Kidney epithelial cell (primary cell): ENCODE results near the gene ATP6V1F. TPM values are rescaled to one million over a fixed set of nuclear protein-coding genes. Genes with fewer than 3 reads are reported as not detected.
A peak's percentile ranks its signal among the peaks of the same experiment; 100 is the strongest.

ENCODE experiments used
- DNase-seq: peaks from one replicate; pipeline ENCODE4 v3.0.0-alpha.2; 2010; ENCODE audit warnings: low read depth
- H3K27me3 ChIP-seq: 2 replicates; pipeline ENCODE4 v1.6.0; 2011; ENCODE audit warnings: low read length; ENCODE audit not compliant: control insufficient read depth, insufficient read depth
- H3K36me3 ChIP-seq: 2 replicates; pipeline ENCODE4 v1.5.1; 2011; ENCODE audit warnings: low read length; ENCODE audit not compliant: control insufficient read depth, insufficient read depth
- H3K4me3 ChIP-seq: 2 replicates; pipeline ENCODE4 v1.5.1; 2011; ENCODE audit warnings: low read depth, mild to moderate bottlenecking, control low read depth, low read length
- total RNA-seq: library from RNA; depleted of rRNA; stranded (reverse); fragments of >200 nt; gene quantifications from 2 replicates; pipeline ENCODE4 v1.2.3, GENCODE V29; 2015
- TF ChIP-seq, protein P1 (sequence below): IDR thresholded peaks from 2 replicates; pipeline ENCODE4 v1.5.1; 2011; ENCODE audit warnings: mild to moderate bottlenecking, moderate library complexity, low read length, control low read depth, inconsistent platforms; ENCODE audit not compliant: insufficient read depth, poor library complexity, severe bottlenecking

ATP6V1F gene
- total RNA-seq, 1 donor from 2014 or later: 225 TPM

DNA sequence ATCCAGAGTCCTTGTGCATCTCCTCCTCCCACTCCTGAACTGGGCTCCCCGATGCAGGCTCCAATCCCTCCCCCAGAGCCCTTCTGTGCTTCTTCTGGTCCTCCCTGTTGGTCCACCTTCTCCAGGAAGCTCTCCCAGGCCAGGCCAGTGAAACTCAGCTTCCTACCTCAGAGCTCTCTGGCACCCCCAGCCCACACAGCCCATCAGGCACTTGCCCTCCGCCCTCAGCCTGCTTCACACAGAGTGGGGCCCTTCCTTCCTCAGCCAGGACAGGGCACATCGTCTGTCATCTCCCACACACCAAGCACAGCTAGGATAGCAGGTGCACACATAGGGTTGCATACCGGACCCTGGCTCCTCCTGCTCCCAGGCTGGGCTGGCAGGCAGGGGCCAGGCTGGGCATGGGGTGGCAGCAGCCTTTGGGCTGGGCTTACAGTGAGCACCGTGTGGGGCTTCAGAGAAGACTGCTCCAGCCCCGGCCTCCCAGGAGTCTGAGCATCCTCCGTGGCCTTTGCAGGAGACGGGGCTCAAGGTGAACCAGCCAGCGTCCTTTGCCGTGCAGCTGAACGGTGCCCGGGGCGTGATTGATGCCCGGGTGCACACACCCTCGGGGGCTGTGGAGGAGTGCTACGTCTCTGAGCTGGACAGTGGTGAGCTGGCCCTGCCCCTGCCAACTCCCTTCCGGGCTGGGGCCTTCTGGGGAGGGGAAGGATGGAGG lies 6.5 kb upstream of the ATP6V1F start:
- peaks cover 4% of the 10 kb centered on the region for H3K36me3 ChIP-seq

GRCh38 chr7:128858380-128859231 lies 4.0 kb upstream of the ATP6V1F start:
- no peaks in the 10 kb centered on the region for H3K27me3 ChIP-seq

More for the DNA sequence above, 6.5 kb upstream of the ATP6V1F start:
- Histone ChIP-seq H3K27me3 (no peaks in the 10 kb centered on the region), H3K4me3 (no peak overlapping the region)
- DNase-seq: no peak
- TF ChIP-seq, protein P1, sequence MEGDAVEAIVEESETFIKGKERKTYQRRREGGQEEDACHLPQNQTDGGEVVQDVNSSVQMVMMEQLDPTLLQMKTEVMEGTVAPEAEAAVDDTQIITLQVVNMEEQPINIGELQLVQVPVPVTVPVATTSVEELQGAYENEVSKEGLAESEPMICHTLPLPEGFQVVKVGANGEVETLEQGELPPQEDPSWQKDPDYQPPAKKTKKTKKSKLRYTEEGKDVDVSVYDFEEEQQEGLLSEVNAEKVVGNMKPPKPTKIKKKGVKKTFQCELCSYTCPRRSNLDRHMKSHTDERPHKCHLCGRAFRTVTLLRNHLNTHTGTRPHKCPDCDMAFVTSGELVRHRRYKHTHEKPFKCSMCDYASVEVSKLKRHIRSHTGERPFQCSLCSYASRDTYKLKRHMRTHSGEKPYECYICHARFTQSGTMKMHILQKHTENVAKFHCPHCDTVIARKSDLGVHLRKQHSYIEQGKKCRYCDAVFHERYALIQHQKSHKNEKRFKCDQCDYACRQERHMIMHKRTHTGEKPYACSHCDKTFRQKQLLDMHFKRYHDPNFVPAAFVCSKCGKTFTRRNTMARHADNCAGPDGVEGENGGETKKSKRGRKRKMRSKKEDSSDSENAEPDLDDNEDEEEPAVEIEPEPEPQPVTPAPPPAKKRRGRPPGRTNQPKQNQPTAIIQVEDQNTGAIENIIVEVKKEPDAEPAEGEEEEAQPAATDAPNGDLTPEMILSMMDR: no peak

GRCh38 chr7:128859232-128860157 lies 3.2 kb upstream of the ATP6V1F start:
- TF ChIP-seq, protein P1: no peak

More at GRCh38 chr7:128858380-128859231, 4.0 kb upstream of the ATP6V1F start:
- no peak for DNase-seq
- TF ChIP-seq, protein P1: no peak
- Histone ChIP-seq H3K36me3 (peaks cover 4% of the 10 kb centered on the region), H3K4me3 (no peak overlapping the region)

GRCh38 chr7:128860158-128861073 lies 2.2 kb upstream of the ATP6V1F start:
- no peaks in the 10 kb centered on the region for H3K27me3 ChIP-seq
- TF ChIP-seq, protein P1: peak; percentile 15
- no peaks in the 10 kb centered on the region for H3K36me3 ChIP-seq
- H3K4me3 ChIP-seq: no peak overlapping the region
- DNase-seq: no peak

More at GRCh38 chr7:128859232-128860157, 3.2 kb upstream of the ATP6V1F start:
- no peak for DNase-seq
- no peaks in the 10 kb centered on the region for H3K36me3 ChIP-seq
- no peak overlapping the region for H3K4me3 ChIP-seq
- H3K27me3 ChIP-seq: no peaks in the 10 kb centered on the region

- DNase-seq: no peak
- Histone ChIP-seq H3K4me3 (peak overlapping the region; percentile 31), H3K36me3 (no peaks in the 10 kb centered on the region), H3K27me3 (no peaks in the 10 kb centered on the region)
- TF ChIP-seq, protein P1: no peak
Measured at GRCh38 chr7:128861957-128862570, 592 bp upstream of the ATP6V1F start.
